Measurements from ENCODE around the gene TCF20. TPM values are rescaled to one million over a fixed set of nuclear protein-coding genes. Genes with fewer than 3 reads are reported as not detected.

Gene TCF20
- 112 TPM for total RNA-seq (ENCODE audit: unreplicated experiment)
- long read RNA-seq, partial matches to known transcripts = 0 of 2 reads
- long read RNA-seq, other reads (novel, unspliced or antisense) = 2 of 2 reads

DNA sequence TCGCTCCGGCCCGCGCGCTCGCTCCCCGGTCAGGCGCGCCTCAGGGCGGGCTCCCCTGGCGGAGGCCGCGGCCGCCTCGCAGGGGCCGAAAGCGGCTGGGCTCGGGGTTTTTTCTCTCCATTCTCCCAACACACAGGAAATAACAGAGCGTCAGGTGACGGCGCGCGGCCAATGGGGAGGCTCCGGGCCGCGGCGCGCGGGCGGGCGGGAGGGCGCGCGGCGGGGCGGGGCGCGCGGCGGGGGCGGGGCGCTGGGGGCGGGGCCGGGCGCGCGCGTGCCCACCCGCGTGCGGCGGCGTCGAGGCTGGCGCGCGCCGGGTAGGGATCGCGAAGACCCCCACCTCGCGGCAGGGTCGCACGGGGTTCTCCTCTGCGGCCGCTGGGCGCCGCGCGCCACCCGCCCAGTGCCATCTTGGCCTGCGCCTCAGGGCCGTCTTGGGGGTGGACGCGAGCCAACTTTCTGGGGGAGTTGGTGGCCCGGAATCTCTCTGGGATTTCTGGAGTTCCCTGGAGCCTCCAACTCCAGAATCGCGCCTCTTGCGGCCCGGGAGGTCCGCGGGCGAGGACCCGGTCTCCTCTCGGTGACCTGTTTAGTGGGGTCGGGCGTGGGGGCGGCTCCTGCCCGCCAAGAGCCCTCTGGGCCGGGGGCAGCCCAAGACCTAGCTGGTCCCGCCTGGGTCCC, at the start of gene TCF20:
Gene TCF20, minus strand, starts transcription at position 144 of the 681 bp plus-strand sequence. CDS start 55,348 bp downstream, outside the sequence.
- TF ChIP-seq, protein P1, sequence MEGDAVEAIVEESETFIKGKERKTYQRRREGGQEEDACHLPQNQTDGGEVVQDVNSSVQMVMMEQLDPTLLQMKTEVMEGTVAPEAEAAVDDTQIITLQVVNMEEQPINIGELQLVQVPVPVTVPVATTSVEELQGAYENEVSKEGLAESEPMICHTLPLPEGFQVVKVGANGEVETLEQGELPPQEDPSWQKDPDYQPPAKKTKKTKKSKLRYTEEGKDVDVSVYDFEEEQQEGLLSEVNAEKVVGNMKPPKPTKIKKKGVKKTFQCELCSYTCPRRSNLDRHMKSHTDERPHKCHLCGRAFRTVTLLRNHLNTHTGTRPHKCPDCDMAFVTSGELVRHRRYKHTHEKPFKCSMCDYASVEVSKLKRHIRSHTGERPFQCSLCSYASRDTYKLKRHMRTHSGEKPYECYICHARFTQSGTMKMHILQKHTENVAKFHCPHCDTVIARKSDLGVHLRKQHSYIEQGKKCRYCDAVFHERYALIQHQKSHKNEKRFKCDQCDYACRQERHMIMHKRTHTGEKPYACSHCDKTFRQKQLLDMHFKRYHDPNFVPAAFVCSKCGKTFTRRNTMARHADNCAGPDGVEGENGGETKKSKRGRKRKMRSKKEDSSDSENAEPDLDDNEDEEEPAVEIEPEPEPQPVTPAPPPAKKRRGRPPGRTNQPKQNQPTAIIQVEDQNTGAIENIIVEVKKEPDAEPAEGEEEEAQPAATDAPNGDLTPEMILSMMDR (IDR thresholded peaks at IDR 0.05; ENCODE audit: partially characterized antibody, unreplicated experiment) = no peak
- Mint-ChIP-seq H3K4me1 (ENCODE audit: low read depth, unreplicated experiment) (peaks cover 30% of the 10 kb centered on the region), H3K27me3 (ENCODE audit: unreplicated experiment) (peaks cover 9% of the 10 kb centered on the region), H3K9me3 (ENCODE audit: unreplicated experiment) (peaks cover 10% of the 10 kb centered on the region), H3K27ac (ENCODE audit: unreplicated experiment) (no peak within 1 kb of the TSS), H3K36me3 (ENCODE audit: unreplicated experiment) (no peaks in the 10 kb centered on the region), H3K4me3 (ENCODE audit: unreplicated experiment) (peak within 1 kb of the TSS; percentile 95)
- DNase-seq = peak; percentile 73

DNA sequence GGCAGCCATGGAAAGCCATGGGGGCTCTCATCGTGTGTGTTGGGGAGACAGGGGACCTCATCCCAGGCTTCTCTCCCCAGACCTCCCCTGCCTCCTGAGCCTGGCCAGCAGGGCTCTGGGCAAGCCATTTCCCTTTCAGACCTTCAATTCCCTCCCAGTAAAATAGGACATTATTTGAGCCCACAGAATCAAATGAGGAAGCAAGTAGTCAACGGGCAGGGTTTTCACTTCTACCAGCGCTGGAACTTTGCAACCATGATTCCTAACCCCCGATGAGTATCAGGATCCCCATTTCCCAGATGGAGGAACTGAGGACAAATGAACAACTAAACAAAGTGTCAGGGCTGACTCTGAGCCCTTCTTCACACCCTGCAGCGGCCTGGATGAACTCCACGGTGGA, 48.9 kb upstream of the TCF20 start:
- H3K27me3 Mint-ChIP-seq (ENCODE audit: unreplicated experiment) = peaks cover 17% of the 10 kb centered on the region
- H3K27ac Mint-ChIP-seq (ENCODE audit: unreplicated experiment) = no peak overlapping the region
- DNase-seq = no peak
- H3K4me1 Mint-ChIP-seq (ENCODE audit: low read depth, unreplicated experiment) = peaks cover 38% of the 10 kb centered on the region
- TF ChIP-seq, protein P1 (IDR thresholded peaks at IDR 0.05; ENCODE audit: partially characterized antibody, unreplicated experiment) = no peak
- H3K9me3 Mint-ChIP-seq (ENCODE audit: unreplicated experiment) = peaks cover 20% of the 10 kb centered on the region
- H3K36me3 Mint-ChIP-seq (ENCODE audit: unreplicated experiment) = no peaks in the 10 kb centered on the region
- H3K4me3 Mint-ChIP-seq (ENCODE audit: unreplicated experiment) = no peak overlapping the region

DNA sequence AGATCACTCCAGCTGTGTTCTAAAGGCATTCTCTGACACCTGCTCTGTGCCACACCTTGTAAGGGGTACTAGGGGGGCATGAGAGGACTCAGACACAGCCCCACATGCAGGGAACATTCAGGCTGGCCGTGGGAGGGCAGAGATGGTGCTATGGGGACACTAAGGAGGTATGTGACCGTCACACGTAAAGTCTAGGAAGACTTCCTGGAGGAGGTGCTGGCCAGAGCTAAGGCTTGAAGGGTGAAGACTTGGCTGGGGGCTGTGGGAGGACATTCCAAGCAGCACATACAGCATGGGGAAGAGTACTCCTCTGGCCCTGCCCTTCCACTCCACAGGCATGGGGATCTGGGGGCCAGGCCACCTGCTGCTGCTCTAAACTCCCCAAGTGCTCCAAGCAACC, 48.5 kb upstream of the TCF20 start:
- H3K36me3 Mint-ChIP-seq (ENCODE audit: unreplicated experiment) = no peaks in the 10 kb centered on the region
- H3K27ac Mint-ChIP-seq (ENCODE audit: unreplicated experiment) = no peak overlapping the region
- H3K4me1 Mint-ChIP-seq (ENCODE audit: low read depth, unreplicated experiment) = peaks cover 41% of the 10 kb centered on the region
- TF ChIP-seq, protein P1 (IDR thresholded peaks at IDR 0.05; ENCODE audit: partially characterized antibody, unreplicated experiment) = no peak
- no peak overlapping the region for H3K4me3 Mint-ChIP-seq (ENCODE audit: unreplicated experiment)
- peaks cover 19% of the 10 kb centered on the region for H3K27me3 Mint-ChIP-seq (ENCODE audit: unreplicated experiment)
- no peak for DNase-seq
- peaks cover 20% of the 10 kb centered on the region for H3K9me3 Mint-ChIP-seq (ENCODE audit: unreplicated experiment)

DNA sequence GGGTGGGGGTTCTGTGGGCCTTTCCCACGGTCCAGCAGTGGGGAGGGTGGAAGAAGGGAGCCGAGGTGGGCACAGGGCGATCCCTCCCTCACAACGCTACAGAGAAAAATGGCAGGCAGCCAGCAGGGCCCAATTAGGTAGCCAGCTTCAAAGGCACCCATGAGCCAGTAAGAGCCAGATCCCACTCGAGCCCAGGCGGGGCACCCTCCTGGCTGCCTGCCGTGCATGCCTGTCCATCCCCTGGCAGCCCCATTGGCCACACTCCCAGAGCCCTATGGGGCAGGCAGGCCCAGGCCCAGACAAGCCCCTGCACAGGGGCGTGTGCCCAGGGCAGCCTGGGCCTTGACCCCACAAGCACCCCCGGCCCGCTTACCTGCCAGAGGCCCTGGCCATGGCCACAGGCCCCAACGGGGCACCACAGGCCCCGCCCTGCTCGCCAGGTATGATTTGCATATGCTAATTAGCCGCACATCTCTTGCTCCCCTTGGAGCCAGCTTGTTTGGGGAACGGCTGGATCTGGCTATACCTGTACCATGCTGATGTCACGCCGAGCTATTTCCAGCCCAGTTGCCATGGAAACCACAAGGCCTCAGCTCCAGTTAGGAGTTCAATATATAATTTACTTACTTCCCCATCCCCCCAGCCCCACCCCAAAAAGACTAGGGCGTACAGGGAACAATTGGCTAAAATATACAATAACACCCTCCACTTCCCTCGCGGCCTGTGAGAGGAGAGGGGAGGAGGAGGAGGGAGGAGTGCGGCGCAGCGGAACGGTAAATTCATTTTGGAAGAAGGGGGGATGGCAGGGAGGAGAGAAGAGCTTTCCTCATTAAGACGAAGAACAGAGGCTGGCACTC, 47.5 kb upstream of the TCF20 start:
- TF ChIP-seq, protein P1 (IDR thresholded peaks at IDR 0.05; ENCODE audit: partially characterized antibody, unreplicated experiment) = no peak
- Mint-ChIP-seq H3K4me3 (ENCODE audit: unreplicated experiment) (no peak overlapping the region), H3K27me3 (ENCODE audit: unreplicated experiment) (peaks cover 19% of the 10 kb centered on the region), H3K9me3 (ENCODE audit: unreplicated experiment) (peaks cover 23% of the 10 kb centered on the region), H3K4me1 (ENCODE audit: low read depth, unreplicated experiment) (peaks cover 48% of the 10 kb centered on the region), H3K27ac (ENCODE audit: unreplicated experiment) (no peak overlapping the region), H3K36me3 (ENCODE audit: unreplicated experiment) (no peaks in the 10 kb centered on the region)
- DNase-seq = no peak
